H1 (cell line): ENCODE results near the gene TFR2. TPM values are rescaled to one million over a fixed set of nuclear protein-coding genes. Genes with fewer than 3 reads are reported as not detected.

Source experiments
- ATF2 ChIP-seq: IDR thresholded peaks from 2 replicates; pipeline ENCODE4 v1.6.1; 2012; ENCODE audit warnings: low read length, inconsistent platforms
- GABPA ChIP-seq: IDR thresholded peaks from 2 replicates; pipeline ENCODE4 v1.6.1; 2011; ENCODE audit warnings: mild to moderate bottlenecking, low read length, moderate library complexity, borderline replicate concordance; ENCODE audit not compliant: insufficient read depth
- HDAC2 ChIP-seq, 2 experiments: fragments of 300-600 bp in 1 of 2; sonication (generic) in 1 of 2; IDR thresholded peaks; 2 replicates each; pipeline ENCODE4 v1.6.1; 2011 to 2012; ENCODE audit warnings: low read depth in 2 of 2, low read length in 2 of 2, mild to moderate bottlenecking in 2 of 2, moderate library complexity in 2 of 2, borderline replicate concordance in 1 of 2, inconsistent platforms in 1 of 2
- MAFK ChIP-seq: IDR thresholded peaks from 2 replicates; pipeline ENCODE4 v1.6.1; 2012; ENCODE audit warnings: low read depth, mild to moderate bottlenecking, improper control_type of control experiment, low read length
- NANOG ChIP-seq: IDR thresholded peaks from 2 replicates; pipeline ENCODE4 v1.6.1; 2011; ENCODE audit warnings: low read length, low read depth, mild to moderate bottlenecking, inconsistent platforms; ENCODE audit not compliant: insufficient read depth, poor library complexity, severe bottlenecking
- SP1 ChIP-seq: IDR thresholded peaks from 2 replicates; pipeline ENCODE4 v1.6.1; 2011; ENCODE audit warnings: low read depth, low read length
- TAF1 ChIP-seq: IDR thresholded peaks from 2 replicates; pipeline ENCODE4 v1.6.1; 2011; ENCODE audit warnings: mild to moderate bottlenecking, low read depth, low read length
- TAF7 ChIP-seq: optimal IDR thresholded peaks from 2 replicates; pipeline ENCODE3; 2011; ENCODE audit warnings: low read depth, mild to moderate bottlenecking, inconsistent platforms, low read length, moderate library complexity, borderline replicate concordance
- polyA plus RNA-seq, 7 experiments: library from polyadenylated mRNA; depleted of rRNA in 3 of 7; stranded (reverse) in 5 of 7; unstranded in 2 of 7; fragments of >200 nt in 5 of 7; fragments of 200-250 nt in 2 of 7; gene quantifications; 1 replicate in 5 of 7; 2 replicates in 1 of 7; 4 replicates in 1 of 7; pipeline versions ENCODE4 v1.2.1 to v1.2.3, GENCODE V29; 2011 to 2013; ENCODE audit warnings: missing spikeins in 2 of 7, mixed read lengths in 2 of 7
- total RNA-seq: library from RNA; stranded (reverse); fragmentation: NEBNext Ultra II Directional; extraction: Animal tissue kit (Norgen Biotek cat#: 25700); gene quantifications from 2 replicates; pipeline ENCODE4 v1.2.1, GENCODE V29; 2021
- TF ChIP-seq, protein P1 (sequence below), 3 experiments: IDR thresholded peaks; 1 replicate in 2 of 3; 2 replicates in 1 of 3; pipeline versions ENCODE4 v1.5.1 to v1.6.1; 2011; ENCODE audit warnings: low read length in 3 of 3, mild to moderate bottlenecking in 3 of 3, inconsistent platforms in 2 of 3, low read depth in 1 of 3, moderate library complexity in 1 of 3; ENCODE audit not compliant: insufficient read depth in 1 of 3; ENCODE audit errors: control extremely low read depth in 1 of 3

The TFR2 gene
- total and polyA plus RNA-seq, 2 of the 8 experiments (the other 6 are each of a cell fraction or from before 2014, with no cell fraction given), result 4.6 to 5.7 TPM

- TF ChIP-seq, protein P1, sequence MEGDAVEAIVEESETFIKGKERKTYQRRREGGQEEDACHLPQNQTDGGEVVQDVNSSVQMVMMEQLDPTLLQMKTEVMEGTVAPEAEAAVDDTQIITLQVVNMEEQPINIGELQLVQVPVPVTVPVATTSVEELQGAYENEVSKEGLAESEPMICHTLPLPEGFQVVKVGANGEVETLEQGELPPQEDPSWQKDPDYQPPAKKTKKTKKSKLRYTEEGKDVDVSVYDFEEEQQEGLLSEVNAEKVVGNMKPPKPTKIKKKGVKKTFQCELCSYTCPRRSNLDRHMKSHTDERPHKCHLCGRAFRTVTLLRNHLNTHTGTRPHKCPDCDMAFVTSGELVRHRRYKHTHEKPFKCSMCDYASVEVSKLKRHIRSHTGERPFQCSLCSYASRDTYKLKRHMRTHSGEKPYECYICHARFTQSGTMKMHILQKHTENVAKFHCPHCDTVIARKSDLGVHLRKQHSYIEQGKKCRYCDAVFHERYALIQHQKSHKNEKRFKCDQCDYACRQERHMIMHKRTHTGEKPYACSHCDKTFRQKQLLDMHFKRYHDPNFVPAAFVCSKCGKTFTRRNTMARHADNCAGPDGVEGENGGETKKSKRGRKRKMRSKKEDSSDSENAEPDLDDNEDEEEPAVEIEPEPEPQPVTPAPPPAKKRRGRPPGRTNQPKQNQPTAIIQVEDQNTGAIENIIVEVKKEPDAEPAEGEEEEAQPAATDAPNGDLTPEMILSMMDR (IDR thresholded peaks at IDR 0.05; ENCODE audit: control extremely low read depth in 1 of 3, insufficient read depth in 1 of 3, low read depth in 1 of 3, low read length in 3 of 3), result no peak
- TF ChIP-seq NANOG (no peak), TAF7 (no peak), SP1 (no peak), HDAC2 (IDR thresholded peaks at IDR 0.05; ENCODE audit: borderline replicate concordance in 1 of 2, low read depth in 2 of 2, low read length in 2 of 2) (no peak), ATF2 (no peak), TAF1 (no peak), GABPA (no peak), MAFK (no peak)
These were observed 59.2 kb downstream of the TFR2 start (continued) for GRCh38 chr7:100582041-100582579.
